Amygdala (tissue), 56 donors: ENCODE measurements around the gene FKBP15.
A peak's percentile ranks its signal among the peaks of the same experiment; 100 is the strongest.
"Not testable (repeated sequence)": the region's sequence is repeated elsewhere in the genome, so short reads cannot be mapped to it uniquely, and the experiment has no call there.

Experiments
- DNase-seq, 56 donors: peaks; one replicate each; lab custom pipeline; 2025; lab: John Stamatoyannopoulos, UW

Gene FKBP15

GRCh38 chr9:113221003-113221799 lies at the start of gene FKBP15, which contains the start of gene SLC31A1:
FKBP15 (minus strand) TSS chr9:113221277; CDS start chr9:113221243, 34 bp downstream.
SLC31A1 (plus strand) TSS chr9:113221544; CDS start chr9:113256149, 34,605 bp downstream.
- peak; percentile 73 to 99 (median 98) for DNase-seq

- no peak for DNase-seq
Measured at GRCh38 chr9:113269871-113270270, 48.8 kb upstream of the FKBP15 start.

DNA sequence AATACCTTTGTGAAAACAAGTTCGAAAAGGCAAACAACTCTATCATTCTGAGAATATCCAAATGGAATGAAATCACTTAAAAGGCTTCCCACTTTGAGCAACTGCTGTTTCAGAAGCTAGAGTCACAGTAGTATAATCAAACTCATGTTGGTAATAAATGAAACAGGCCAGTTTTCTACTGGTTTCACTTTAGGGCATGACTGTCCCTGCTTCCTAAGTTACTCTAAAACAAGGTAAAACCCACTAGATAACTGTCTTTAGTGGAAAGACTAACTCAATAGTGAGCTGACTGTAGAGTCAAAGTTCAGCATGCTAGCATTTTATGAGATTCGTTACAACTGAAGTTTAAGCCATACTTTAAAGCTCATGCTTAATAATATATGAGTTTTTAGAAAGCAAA lies 48.3 kb upstream of the FKBP15 start:
- no peak for DNase-seq

DNA sequence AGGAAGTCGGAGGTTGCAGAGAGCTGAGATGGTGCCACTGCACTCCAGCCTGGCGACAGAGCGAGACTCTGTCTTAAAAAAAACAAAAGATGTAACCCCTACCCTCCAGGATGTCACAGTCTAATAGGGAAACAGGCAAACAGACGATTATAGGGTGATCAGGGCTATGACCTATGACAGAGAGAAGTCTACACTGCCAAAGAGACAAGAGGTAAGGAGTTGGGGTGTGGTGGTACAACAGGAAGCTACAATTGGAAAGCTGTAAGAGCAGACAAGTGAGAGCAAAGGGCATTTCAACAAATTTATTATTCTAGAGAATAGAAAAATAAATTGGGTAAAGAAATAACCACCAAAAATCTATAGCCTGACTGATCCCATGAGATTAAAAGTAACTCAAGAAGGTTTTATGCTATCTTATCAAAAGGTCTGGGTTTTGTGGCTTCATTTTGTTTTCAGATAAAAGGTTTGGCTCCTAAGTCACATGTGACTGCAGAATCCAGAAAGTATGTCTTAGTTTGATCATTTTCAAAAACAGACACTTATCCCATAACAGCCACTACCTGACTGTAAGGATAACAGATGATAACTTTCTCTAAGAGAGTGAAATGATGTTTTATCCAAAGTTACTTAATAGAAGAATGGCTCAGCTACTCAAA lies 47.0 kb upstream of the FKBP15 start:
- no peak for DNase-seq

DNA sequence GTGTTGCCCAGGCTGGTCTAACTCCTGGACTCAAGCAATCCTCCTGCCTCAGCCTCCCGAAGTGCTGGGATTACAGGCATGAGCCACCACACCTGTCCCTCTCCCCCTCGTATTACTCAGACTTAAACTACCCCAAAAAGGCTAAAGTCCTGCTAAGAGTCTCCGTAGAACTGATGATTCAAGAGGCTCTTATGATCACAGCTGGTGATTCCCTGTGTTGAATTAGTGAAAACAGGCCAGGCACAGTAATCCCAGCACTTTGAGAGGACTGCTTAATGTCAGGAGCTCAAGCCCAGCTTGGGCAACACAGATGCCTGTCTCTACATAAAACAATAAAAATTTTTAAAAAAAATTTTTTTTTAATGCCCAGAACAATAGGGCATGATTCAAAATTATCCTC lies 45.1 kb upstream of the FKBP15 start:
- DNase-seq: no peak

DNA sequence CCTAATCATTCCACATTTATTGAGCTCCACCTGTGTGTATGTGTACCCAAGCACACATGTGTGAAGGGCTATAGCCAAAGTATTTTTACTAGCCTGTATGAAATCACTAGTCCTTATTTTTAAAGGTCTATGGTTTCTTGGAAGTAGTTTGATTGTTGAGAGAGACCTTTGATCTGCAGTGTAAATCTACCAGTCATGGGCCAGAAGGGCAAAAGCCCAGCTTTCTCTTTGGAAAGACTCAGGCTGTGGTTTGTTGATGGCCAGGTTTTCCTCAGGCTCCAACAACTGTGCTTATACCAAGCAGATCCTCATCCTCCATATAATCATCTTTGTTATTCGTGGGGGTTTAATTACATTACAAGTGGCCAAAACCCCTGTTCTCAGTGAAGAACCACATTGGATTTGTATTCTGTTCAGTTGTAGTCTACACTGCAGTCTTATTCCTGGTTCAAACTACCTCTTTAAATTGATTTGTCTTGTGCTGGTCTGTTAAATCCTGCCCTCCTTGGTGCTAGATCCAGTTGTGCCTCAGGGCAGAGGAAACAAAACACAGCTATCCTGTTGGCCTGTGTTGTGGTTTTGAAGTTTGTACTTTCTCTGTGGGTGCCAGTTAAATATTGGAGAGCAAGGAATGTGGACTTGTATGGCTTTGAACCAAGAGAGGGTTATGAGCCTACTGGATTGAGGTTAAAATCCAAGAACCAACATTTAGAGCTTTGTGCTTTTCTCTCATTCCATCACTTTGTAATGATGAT lies 41.0 kb upstream of the FKBP15 start:
- no peak for DNase-seq

DNA sequence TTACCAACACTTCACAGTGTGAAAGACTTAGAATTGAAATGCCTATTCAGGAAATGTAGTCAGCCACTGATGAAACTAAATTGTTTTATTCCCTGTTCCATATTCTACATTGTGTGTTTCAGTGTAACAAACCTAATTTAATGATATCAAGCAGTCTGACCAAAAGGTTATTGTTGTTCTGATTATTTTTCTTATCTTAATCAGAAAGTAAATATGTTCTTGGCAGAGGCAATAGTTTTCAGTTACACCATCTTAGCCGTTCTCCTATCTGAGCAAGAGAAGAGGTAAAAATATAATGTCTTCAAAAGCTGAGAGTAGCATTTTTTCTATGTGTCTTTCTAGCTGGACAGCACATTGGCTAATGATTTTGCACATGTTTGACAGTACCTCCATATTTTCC lies 37.2 kb upstream of the FKBP15 start:
- DNase-seq: no peak

DNA sequence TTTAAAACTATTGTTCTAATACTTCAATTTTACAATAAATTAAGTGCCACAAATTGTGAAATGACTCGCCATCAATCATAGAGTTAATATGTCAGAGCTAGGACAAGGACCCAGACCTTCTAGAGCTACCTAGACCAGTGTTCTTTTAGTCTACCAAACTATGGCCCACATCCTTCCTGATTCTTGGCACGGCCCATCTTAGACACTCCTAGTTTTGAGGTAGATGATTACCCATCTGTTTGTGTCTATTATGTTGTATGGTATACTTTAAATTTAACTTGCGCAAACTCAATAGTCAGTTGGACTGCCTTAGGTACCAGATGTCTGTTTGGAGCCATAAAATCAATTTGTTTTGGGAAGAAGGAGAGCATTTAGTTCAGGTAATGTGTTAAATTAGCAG lies 36.8 kb upstream of the FKBP15 start:
- no peak for DNase-seq

GRCh38 chr9:113255438-113255837 lies 34.4 kb upstream of the FKBP15 start:
- DNase-seq: no peak

- no peak for DNase-seq
Measured at GRCh38 chr9:113254991-113255390, 33.9 kb upstream of the FKBP15 start.

- no peak for DNase-seq
Measured at GRCh38 chr9:113250807-113251206, 29.7 kb upstream of the FKBP15 start.

- not testable (repeated sequence) for DNase-seq
Measured at GRCh38 chr9:113249661-113250060, 28.6 kb upstream of the FKBP15 start.

DNA sequence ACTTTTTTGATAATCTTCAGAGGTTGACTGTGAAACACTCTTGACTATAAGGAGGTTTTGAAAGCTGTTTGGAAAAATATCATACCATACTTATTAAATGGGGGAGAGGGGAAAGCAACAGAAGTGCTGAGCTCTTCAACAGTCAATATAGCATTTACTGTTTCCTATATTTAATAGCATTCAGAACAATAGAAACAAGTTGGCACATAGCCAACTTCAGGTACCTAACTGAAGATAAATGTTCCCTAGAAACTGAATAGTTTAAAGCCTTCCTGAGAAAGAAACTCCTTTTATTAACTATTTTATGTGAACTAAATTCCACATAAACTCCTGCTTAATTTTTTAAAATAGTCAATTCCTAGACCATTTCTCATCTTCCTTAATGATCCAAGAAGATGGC lies 26.6 kb upstream of the FKBP15 start:
- DNase-seq: no peak

DNA sequence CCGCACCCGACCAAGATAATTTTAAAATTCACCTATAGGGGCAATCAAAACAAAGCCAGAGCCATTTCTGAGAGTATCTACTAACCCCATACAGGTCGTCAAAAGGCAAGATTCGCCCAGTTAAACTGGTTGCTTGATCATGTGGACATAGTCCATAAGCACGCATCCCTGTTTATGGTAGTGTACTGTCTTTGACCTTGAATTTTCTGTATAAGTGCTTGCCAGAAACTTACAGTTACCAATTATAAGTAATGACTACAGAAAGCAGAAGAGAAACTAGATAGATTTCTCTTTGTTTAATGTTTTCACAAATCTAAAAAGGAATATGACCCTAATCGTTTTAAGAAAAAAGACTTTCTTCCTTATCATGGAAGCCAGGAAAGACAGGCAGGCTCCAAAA lies 25.9 kb upstream of the FKBP15 start:
- no peak for DNase-seq

GRCh38 chr9:113245894-113246293 lies 24.8 kb upstream of the FKBP15 start:
- no peak for DNase-seq

DNA sequence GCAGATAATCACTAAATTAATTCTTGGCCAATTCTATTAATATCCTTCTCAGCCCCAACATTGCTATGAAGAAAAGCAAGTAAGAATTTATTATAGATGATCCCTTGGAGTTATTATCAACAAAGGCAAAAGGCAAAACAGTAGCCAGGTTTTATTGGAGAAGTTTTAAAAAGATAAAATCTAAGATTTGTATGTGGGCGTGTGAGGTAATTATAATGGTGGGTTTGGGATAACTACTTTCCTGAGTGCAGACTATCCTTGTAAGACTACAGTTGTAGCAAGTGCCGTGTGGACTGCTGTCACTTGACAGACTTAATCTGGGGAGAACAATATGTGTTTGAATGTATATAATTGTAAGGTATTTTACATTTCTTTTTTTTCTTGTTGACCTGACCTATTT lies 23.5 kb upstream of the FKBP15 start:
- DNase-seq: no peak

DNA sequence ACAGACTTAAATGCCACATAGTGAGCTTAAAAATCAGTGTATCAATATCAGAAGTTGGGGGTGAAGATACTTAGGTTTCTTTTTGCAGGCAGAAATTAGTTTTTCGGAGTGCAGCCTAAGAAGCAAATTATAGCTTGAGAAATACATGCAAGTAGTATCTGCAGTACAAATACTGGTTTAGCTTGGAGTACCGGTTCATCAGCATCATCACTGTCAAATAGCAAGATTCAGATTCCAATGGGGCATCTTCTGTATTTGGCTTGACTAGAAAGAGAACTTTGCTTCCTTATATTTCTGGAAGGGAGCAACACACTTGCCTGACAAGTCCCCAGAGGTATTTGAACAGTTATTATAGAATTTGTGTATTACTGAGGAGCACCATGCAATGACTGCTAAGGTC lies 20.1 kb upstream of the FKBP15 start:
- DNase-seq: no peak

DNA sequence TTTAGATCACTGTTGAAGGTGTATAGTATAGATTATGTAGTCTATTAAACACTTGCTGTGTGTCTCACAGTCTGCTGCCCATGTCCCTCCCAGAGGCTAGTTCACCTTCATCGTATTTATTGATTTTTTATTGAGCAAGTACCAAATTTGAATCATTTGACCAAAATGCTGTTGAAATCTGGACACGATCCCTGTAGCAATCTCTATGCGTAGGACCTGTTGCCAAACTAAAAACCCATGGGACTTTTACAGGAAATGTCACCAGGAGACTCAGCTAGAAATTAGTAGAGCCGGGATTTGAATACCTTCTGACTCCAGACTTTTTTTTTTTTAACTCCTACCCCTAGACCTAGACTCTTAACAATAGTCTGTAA lies 17.8 kb upstream of the FKBP15 start:
- DNase-seq: no peak

DNA sequence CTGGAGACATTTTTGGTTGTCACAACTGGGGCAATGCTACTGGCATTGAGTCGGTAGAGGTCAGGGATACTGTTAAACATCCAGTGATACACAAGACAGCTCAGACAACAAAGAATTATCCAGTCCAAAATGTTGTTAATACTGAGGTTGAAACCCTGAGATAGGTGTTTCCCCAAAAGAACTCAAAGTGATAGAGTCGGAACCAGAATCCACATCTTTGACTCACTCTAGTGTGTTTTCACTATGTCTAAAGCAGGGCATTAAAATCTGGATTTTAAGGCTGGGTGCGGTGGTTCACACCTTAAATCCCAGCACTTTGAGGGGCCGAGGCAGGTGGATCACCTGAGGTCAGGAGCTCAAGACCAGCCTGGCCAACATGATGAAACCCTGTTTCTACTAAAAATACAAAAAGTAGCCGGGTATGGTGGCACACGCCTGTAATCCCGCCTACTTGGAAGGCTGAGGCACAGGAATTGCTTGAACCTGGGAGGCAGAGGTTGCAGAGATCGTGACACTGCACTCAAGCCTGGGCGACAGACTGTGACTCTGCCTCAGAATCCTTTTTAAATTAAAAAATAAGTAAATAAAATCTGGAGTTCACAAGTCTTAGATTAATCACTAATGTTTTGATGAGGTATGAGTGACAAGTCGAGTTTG lies 17.3 kb upstream of the FKBP15 start:
- DNase-seq: no peak

DNA sequence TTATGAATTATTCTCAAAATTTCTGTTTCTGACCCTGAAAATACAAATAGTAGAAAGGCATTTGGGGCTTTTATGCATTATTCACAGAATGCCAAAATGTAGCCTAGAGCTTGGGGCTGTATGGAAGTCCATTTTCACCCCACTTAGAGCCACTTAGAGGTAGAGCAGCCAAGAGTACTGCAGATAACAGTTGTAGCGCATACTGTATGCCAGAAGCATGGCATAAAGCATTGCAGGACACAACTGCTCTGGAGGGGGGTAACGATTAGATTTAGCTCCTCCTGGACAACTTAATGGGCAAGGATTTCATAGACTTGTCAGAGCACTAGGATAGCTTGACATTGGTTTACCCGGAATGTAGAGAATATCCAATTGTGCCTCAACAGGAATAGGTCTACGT lies 15.9 kb upstream of the FKBP15 start:
- DNase-seq: no peak

DNA sequence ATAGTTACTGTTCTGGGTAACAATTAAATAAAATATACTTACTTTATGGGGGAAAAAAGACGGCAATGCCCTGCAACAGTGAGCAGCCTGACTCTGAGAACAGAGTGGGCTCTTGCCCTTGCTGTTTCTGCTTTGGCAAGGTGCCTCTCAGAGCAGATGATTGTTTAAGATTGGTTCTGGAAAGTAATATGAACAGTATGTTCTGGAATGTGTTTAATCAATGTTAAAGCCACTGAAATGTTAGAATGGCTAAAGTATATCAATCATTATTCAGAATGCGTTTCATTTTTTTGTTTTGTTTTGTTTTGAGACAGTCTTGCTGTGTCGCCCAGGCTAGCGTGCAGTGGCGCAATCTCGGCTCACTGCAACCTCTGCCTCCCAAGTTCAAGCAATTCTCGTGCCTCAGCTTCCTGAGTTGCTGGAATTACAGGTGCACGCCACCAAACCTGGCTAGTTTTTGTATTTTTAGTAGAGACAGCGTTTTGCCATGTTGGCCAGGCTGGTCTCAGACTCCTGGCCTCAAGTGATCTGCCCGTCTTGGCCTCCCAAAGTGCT lies 14.7 kb upstream of the FKBP15 start:
- DNase-seq: not testable (repeated sequence)
